ENCODE measurements around the gene CBL. TPM values are rescaled to one million over a fixed set of nuclear protein-coding genes. Genes with fewer than 3 reads are reported as not detected.

Gene CBL
- 26.2 and 27.8 TPM in 2 replicates for total RNA-seq

DNA sequence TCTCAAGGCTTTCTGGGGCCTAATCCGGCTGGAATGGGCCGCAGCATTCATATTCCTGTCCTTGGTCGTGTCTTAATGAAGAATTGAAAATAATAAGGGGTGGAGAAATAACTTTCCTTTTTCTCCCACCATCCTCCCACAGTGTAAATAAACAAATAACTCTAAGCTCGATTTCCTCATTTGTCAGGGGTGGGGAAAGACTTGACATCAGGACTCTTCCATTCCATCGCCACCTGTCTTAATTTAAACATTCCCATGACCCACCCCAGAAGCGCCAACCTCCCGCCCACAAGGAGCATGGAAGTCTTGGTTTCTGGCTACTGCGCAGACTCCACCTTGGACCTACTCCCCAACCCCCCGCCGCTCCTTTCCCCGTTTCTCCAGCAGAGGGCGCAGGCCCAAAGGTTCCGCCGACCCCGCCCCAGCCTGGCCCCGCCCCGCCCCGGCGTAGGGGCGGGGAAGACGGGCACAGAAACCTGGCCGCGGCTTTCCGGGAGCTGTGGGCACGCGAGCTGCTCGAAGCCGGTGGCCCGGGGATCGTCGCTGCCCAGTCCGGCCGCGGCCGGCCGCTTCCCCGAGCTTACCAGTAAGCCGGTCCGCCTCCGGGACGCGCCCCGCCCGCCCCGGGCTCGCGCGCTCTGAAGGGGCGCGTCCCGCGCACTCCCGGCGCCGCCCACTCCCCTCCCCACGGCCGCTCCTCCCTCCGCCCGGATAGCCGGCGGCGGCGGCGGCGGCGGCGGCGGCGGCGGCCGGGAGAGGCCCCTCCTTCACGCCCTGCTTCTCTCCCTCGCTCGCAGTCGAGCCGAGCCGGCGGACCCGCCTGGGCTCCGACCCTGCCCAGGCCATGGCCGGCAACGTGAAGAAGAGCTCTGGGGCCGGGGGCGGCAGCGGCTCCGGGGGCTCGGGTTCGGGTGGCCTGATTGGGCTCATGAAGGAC, at the start of gene CBL:
Gene CBL, plus strand, starts transcription at position 766 of the 937 bp plus-strand sequence. Its CDS starts 79 bp downstream, at position 845.
- intact Hi-C loops (cut with micrococcal nuclease), result loop anchor here (1.0 to 5.0 kb wide), 5 partner anchors 17 to 769 kb away; partner anchors contain the start of genes KMT2A and USP2
- no peaks in the 10 kb centered on the region for H3K9me3 Mint-ChIP-seq
- H3K4me1 Mint-ChIP-seq, result peaks cover 31% of the 10 kb centered on the region
- peak; percentile 86 for ATAC-seq (ENCODE audit: low read depth)
- ChIA-PET POLR2A (interaction anchor here (0.6 to 2.3 kb wide), 12 partner anchors 14 to 187 kb away, joined by 3 to 21 read pairs (median 4); partner anchors contain the start of genes C2CD2L, DPAGT1, HYOU1 and RPS25), CTCF (interaction anchor here (0.6 to 4.0 kb wide), 14 partner anchors 9 to 117 kb away, joined by 3 to 23 read pairs (median 4); partner anchors contain the start of genes C2CD2L and NLRX1)
- H3K36me3 Mint-ChIP-seq (ENCODE audit: low read depth), result peaks cover 3% of the 10 kb centered on the region
- H3K27ac Mint-ChIP-seq, result peak within 1 kb of the TSS; percentile 90
- peak within 1 kb of the TSS; percentile 96 for H3K4me3 Mint-ChIP-seq
- DNase-seq, result peak; percentile 95
- H3K27me3 Mint-ChIP-seq, result no peaks in the 10 kb centered on the region
- TF ChIP-seq, protein P1, sequence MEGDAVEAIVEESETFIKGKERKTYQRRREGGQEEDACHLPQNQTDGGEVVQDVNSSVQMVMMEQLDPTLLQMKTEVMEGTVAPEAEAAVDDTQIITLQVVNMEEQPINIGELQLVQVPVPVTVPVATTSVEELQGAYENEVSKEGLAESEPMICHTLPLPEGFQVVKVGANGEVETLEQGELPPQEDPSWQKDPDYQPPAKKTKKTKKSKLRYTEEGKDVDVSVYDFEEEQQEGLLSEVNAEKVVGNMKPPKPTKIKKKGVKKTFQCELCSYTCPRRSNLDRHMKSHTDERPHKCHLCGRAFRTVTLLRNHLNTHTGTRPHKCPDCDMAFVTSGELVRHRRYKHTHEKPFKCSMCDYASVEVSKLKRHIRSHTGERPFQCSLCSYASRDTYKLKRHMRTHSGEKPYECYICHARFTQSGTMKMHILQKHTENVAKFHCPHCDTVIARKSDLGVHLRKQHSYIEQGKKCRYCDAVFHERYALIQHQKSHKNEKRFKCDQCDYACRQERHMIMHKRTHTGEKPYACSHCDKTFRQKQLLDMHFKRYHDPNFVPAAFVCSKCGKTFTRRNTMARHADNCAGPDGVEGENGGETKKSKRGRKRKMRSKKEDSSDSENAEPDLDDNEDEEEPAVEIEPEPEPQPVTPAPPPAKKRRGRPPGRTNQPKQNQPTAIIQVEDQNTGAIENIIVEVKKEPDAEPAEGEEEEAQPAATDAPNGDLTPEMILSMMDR (IDR thresholded peaks at IDR 0.05), result no peak

GRCh38 chr11:119156496-119156895, 49.6 kb upstream of the CBL start:
- TF ChIP-seq, protein P1 (IDR thresholded peaks at IDR 0.05), result no peak
- ATAC-seq (ENCODE audit: low read depth) (no peak), DNase-seq (no peak)
- H3K4me1 Mint-ChIP-seq, result no peaks in the 10 kb centered on the region
- H3K27me3 Mint-ChIP-seq, result peaks cover 28% of the 10 kb centered on the region
- no peaks in the 10 kb centered on the region for H3K36me3 Mint-ChIP-seq (ENCODE audit: low read depth)
- intact Hi-C loops (cut with micrococcal nuclease), result no loop called here
- H3K27ac Mint-ChIP-seq, result no peak overlapping the region
- no peaks in the 10 kb centered on the region for H3K9me3 Mint-ChIP-seq
- POLR2A ChIA-PET, result interaction anchor here (0.5 kb wide), 1 partner anchor 88 kb away, joined by 7 read pairs; no protein-coding TSS in a partner anchor
- CTCF ChIA-PET, result no interaction called here
- H3K4me3 Mint-ChIP-seq, result no peak overlapping the region

DNA sequence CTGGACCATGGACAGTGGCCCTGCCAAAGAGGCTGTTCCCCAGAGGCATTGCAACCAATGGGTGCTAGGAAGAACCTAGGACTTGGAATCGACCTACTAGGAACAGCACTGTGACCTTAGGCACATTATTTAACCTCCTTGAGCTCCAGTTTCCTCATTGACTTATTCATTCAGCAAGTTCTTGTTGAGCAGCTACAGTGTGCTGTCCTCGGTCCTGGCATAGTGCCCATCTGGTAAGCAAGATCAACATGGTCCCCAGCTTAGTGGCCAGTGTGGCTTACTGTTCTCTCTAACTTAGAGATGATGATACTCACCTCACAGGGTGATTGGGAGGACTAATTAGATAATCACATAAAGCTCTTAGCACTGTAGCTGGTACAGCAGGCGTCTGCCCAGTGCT, 49.1 kb upstream of the CBL start:
- Mint-ChIP-seq H3K36me3 (ENCODE audit: low read depth) (no peaks in the 10 kb centered on the region), H3K27me3 (peaks cover 27% of the 10 kb centered on the region), H3K9me3 (no peaks in the 10 kb centered on the region), H3K4me1 (no peaks in the 10 kb centered on the region), H3K27ac (no peak overlapping the region), H3K4me3 (no peak overlapping the region)
- CTCF ChIA-PET, result no interaction called here
- POLR2A ChIA-PET, result interaction anchor here (0.5 kb wide), 1 partner anchor 89 kb away, joined by 7 read pairs; no protein-coding TSS in a partner anchor
- intact Hi-C loops (cut with micrococcal nuclease), result no loop called here
- TF ChIP-seq, protein P1 (IDR thresholded peaks at IDR 0.05), result no peak
- DNase-seq (no peak), ATAC-seq (ENCODE audit: low read depth) (no peak)

- intact Hi-C loops (cut with micrococcal nuclease), result no loop called here
- Mint-ChIP-seq H3K4me1 (no peaks in the 10 kb centered on the region), H3K4me3 (no peak overlapping the region), H3K27ac (no peak overlapping the region), H3K36me3 (ENCODE audit: low read depth) (no peaks in the 10 kb centered on the region), H3K9me3 (no peaks in the 10 kb centered on the region), H3K27me3 (peaks cover 17% of the 10 kb centered on the region)
- ChIA-PET CTCF (no interaction called here), POLR2A (interaction anchor here (0.9 kb wide), 1 partner anchor 11 kb away, joined by 3 read pairs; no protein-coding TSS in a partner anchor)
- TF ChIP-seq, protein P1 (IDR thresholded peaks at IDR 0.05), result no peak
- no peak for DNase-seq
- ATAC-seq (ENCODE audit: low read depth), result no peak
These were observed 47.7 kb upstream of the CBL start for GRCh38 chr11:119158467-119158866.

GRCh38 chr11:119160151-119160550, 46.0 kb upstream of the CBL start:
- TF ChIP-seq, protein P1 (IDR thresholded peaks at IDR 0.05), result no peak
- CTCF ChIA-PET, result no interaction called here

More at GRCh38 chr11:119160151-119160550, 46.0 kb upstream of the CBL start:
- POLR2A ChIA-PET, result interaction anchor here (1.3 kb wide), 1 partner anchor 9 kb away, joined by 3 read pairs; no protein-coding TSS in a partner anchor
- DNase-seq (no peak), ATAC-seq (ENCODE audit: low read depth) (no peak)
- Mint-ChIP-seq H3K4me1 (no peaks in the 10 kb centered on the region), H3K27me3 (peaks cover 6% of the 10 kb centered on the region), H3K4me3 (no peak overlapping the region), H3K36me3 (ENCODE audit: low read depth) (no peaks in the 10 kb centered on the region), H3K9me3 (no peaks in the 10 kb centered on the region), H3K27ac (no peak overlapping the region)
- intact Hi-C loops (cut with micrococcal nuclease), result no loop called here
